Measurements from ENCODE around the gene CYTH3. TPM values are rescaled to one million over a fixed set of nuclear protein-coding genes. Genes with fewer than 3 reads are reported as not detected.
"Not testable (repeated sequence)": the region's sequence is repeated elsewhere in the genome, so short reads cannot be mapped to it uniquely, and the experiment has no call there.

CYTH3 gene
- total and polyA plus RNA-seq, 2 of the 8 experiments (the other 6 are each of a cell fraction or from before 2014, with no cell fraction given) = 10.3 to 11.9 TPM

DNA sequence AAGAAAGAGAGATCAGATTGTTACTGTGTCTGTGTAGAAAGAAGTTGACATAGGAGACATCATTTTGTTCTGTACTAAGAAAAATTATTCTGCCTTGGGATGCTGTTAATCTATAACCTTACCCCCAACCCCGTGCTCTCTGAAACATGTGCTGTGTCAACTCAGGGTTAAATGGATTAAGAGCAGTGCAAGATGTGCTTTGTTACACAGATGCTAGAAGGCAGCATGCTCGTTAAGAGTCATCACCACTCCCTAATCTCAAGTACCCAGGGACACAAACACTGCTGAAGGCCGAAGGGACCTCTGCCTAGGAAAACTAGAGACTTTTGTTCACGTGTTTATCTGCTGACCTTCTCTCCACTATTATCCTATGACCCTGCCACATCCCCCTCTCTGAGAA lies 49.0 kb downstream of the CYTH3 start:
- 95% methylated on average over 4 of the region's 4 CpGs; no CpG with 5 or more reads in 1 of the 2 experiments for WGBS, 2 experiments (ENCODE audit: extremely low coverage in 1 of 2, insufficient coverage in 1 of 2, insufficient read length in 1 of 2, insufficient replicate concordance in 2 of 2, low coverage in 1 of 2, low lambda C conversion rate in 2 of 2, missing lambda C conversion rate in 1 of 2)
- CTCF ChIA-PET (ENCODE audit: partially characterized antibody) = not testable (repeated sequence)

DNA sequence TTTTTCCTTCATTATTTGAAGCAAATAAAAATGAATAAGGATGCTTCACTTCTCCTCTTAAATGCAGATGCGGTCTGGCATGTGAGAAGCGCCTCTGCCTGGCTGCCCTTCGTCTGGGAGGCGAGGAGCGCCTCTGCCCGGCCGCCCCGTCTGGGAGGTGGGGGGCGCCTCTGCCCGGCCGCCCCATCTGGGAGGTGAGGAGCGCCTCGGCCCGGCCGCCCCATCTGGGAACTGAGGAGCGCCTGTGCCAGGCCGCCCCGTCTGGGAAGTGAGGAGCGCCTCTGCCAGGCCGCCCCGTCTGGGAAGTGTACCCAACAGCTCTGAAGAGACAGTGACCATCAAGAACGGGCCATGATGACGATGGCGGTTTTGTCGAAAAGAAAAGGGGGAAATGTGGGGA lies 49.4 kb downstream of the CYTH3 start:
- H3K4me3 ChIP-seq (ENCODE audit: extremely low read depth in 1 of 4, insufficient read depth in 2 of 4, low read depth in 3 of 4, low read length in 4 of 4); H2BK12ac ChIP-seq (ENCODE audit: low read depth, low read length); H4K5ac ChIP-seq (ENCODE audit: insufficient read length, low read depth, low read length); H2AK5ac ChIP-seq (ENCODE audit: low read depth, low read length); FAIRE-seq; H3K9ac ChIP-seq (replicated peaks in 1 of 4; ENCODE audit: extremely low read depth in 1 of 4, low read depth in 3 of 4, low read length in 3 of 4); H3K4me1 ChIP-seq (replicated peaks in 1 of 4; ENCODE audit: control insufficient read depth in 3 of 4, insufficient read depth in 4 of 4, low read length in 3 of 4); H4K20me1 ChIP-seq (replicated peaks in 1 of 2; ENCODE audit: control insufficient read depth in 1 of 2, insufficient read depth in 2 of 2, low read length in 2 of 2); H4K91ac ChIP-seq (replicated peaks; ENCODE audit: insufficient read length, low read length); H3K23ac ChIP-seq (ENCODE audit: insufficient read length); POLR2A ChIA-PET (ENCODE audit: partially characterized antibody); H3K36me3 ChIP-seq (ENCODE audit: control insufficient read depth in 2 of 4, insufficient read depth in 4 of 4, low read length in 3 of 4); H3K18ac ChIP-seq (ENCODE audit: extremely low read depth, low read length); H3K14ac ChIP-seq (ENCODE audit: insufficient read length); H3K4ac ChIP-seq (replicated peaks; ENCODE audit: insufficient read length, low read depth, low read length); H2AFZ ChIP-seq (ENCODE audit: low read length); H2BK5ac ChIP-seq (ENCODE audit: low read depth, low read length); H3K56ac ChIP-seq (replicated peaks; ENCODE audit: insufficient read length, low read depth, low read length); H3K27ac ChIP-seq (ENCODE audit: low read depth, low read length); H3K23me2 ChIP-seq (ENCODE audit: low read depth, low read length); H3K79me2 ChIP-seq (ENCODE audit: control insufficient read depth in 1 of 2, insufficient read depth in 2 of 2, low read length in 2 of 2); H2BK15ac ChIP-seq (ENCODE audit: low read length); H3K4me2 ChIP-seq (ENCODE audit: insufficient read depth in 1 of 2, low read depth in 2 of 2, low read length in 2 of 2); H4K8ac ChIP-seq (ENCODE audit: extremely low read depth, insufficient read depth, low read length); H3K79me1 ChIP-seq (ENCODE audit: low read depth, low read length); H2BK120ac ChIP-seq (replicated peaks; ENCODE audit: low read depth, low read length); H2BK20ac ChIP-seq (ENCODE audit: low read length); DNase-seq (ENCODE audit: low read depth in 1 of 2, low spot score in 2 of 2); H3K27me3 ChIP-seq (replicated peaks in 1 of 4; ENCODE audit: control insufficient read depth in 3 of 4, extremely low read depth in 1 of 4, insufficient read depth in 3 of 4, low read length in 3 of 4); CTCF ChIA-PET (ENCODE audit: partially characterized antibody): not testable (repeated sequence)
- peaks cover 0 to 11% of the 10 kb centered on the region in 2 experiments; a peak in 2 of 4 replicates for H3K9me3 ChIP-seq (ENCODE audit: insufficient read depth in 2 of 2, low read depth in 1 of 2, low read length in 1 of 2)
- 94% methylated on average over 15 of the region's 25 CpGs; no CpG with 5 or more reads in 1 of the 2 experiments for WGBS, 2 experiments (ENCODE audit: extremely low coverage in 1 of 2, insufficient coverage in 1 of 2, insufficient read length in 1 of 2, insufficient replicate concordance in 2 of 2, low coverage in 1 of 2, low lambda C conversion rate in 2 of 2, missing lambda C conversion rate in 1 of 2)

More for the DNA sequence above, 49.0 kb downstream of the CYTH3 start:
- FAIRE-seq; H3K9ac ChIP-seq (replicated peaks in 1 of 4; ENCODE audit: extremely low read depth in 1 of 4, low read depth in 3 of 4, low read length in 3 of 4); H3K36me3 ChIP-seq (ENCODE audit: control insufficient read depth in 2 of 4, insufficient read depth in 4 of 4, low read length in 3 of 4); H4K91ac ChIP-seq (replicated peaks; ENCODE audit: insufficient read length, low read length); H3K23me2 ChIP-seq (ENCODE audit: low read depth, low read length); H3K79me1 ChIP-seq (ENCODE audit: low read depth, low read length); H3K14ac ChIP-seq (ENCODE audit: insufficient read length); H3K27ac ChIP-seq (ENCODE audit: low read depth, low read length); H2BK5ac ChIP-seq (ENCODE audit: low read depth, low read length); H3K56ac ChIP-seq (replicated peaks; ENCODE audit: insufficient read length, low read depth, low read length); H3K23ac ChIP-seq (ENCODE audit: insufficient read length); H3K79me2 ChIP-seq (ENCODE audit: control insufficient read depth in 1 of 2, insufficient read depth in 2 of 2, low read length in 2 of 2); H3K4me3 ChIP-seq (ENCODE audit: extremely low read depth in 1 of 4, insufficient read depth in 2 of 4, low read depth in 3 of 4, low read length in 4 of 4); H2BK15ac ChIP-seq (ENCODE audit: low read length); H3K18ac ChIP-seq (ENCODE audit: extremely low read depth, low read length); H3K4ac ChIP-seq (replicated peaks; ENCODE audit: insufficient read length, low read depth, low read length); H3K27me3 ChIP-seq (replicated peaks in 1 of 4; ENCODE audit: control insufficient read depth in 3 of 4, extremely low read depth in 1 of 4, insufficient read depth in 3 of 4, low read length in 3 of 4); H4K5ac ChIP-seq (ENCODE audit: insufficient read length, low read depth, low read length); H2BK120ac ChIP-seq (replicated peaks; ENCODE audit: low read depth, low read length); H2AFZ ChIP-seq (ENCODE audit: low read length); H3K4me2 ChIP-seq (ENCODE audit: insufficient read depth in 1 of 2, low read depth in 2 of 2, low read length in 2 of 2); H3K4me1 ChIP-seq (replicated peaks in 1 of 4; ENCODE audit: control insufficient read depth in 3 of 4, insufficient read depth in 4 of 4, low read length in 3 of 4); DNase-seq (ENCODE audit: low read depth in 1 of 2, low spot score in 2 of 2); H2BK20ac ChIP-seq (ENCODE audit: low read length); H2BK12ac ChIP-seq (ENCODE audit: low read depth, low read length); H2AK5ac ChIP-seq (ENCODE audit: low read depth, low read length); POLR2A ChIA-PET (ENCODE audit: partially characterized antibody); H4K20me1 ChIP-seq (replicated peaks in 1 of 2; ENCODE audit: control insufficient read depth in 1 of 2, insufficient read depth in 2 of 2, low read length in 2 of 2); H4K8ac ChIP-seq (ENCODE audit: extremely low read depth, insufficient read depth, low read length): not testable (repeated sequence)
- H3K9me3 ChIP-seq (ENCODE audit: insufficient read depth in 2 of 2, low read depth in 1 of 2, low read length in 1 of 2) = peaks cover 0 to 11% of the 10 kb centered on the region in 2 experiments; a peak in 2 of 4 replicates

Measured in H1 (cell line).